Natural killer cell (primary cell): ENCODE measurements around the gene MYO1D. TPM values are rescaled to one million over a fixed set of nuclear protein-coding genes. Genes with fewer than 3 reads are reported as not detected.

ENCODE experiments used
- ATAC-seq, 3 donors: fragments of 150-1000 bp in 2 of 3; fragments of 200-7000 bp in 1 of 3; cut with Tn5 transposase; 1 replicate in 1 of 3; 2 replicates in 2 of 3; pipeline ENCODE4 v1.10.0; 2021; ENCODE audit warnings: mild to moderate bottlenecking in 2 of 3, moderate library complexity in 2 of 3
- DNase-seq, 2 donors: peaks; one replicate each; pipeline versions ENCODE4 v3.0.0 to v3.0.0-alpha.2; 2013 to 2021; ENCODE audit warnings: mixed read lengths in 1 of 2
- H3K27ac ChIP-seq: one replicate; pipeline ENCODE4 v1.5.1; 2013; ENCODE audit warnings: mild to moderate bottlenecking, low read length
- H3K27me3 ChIP-seq: one replicate; pipeline ENCODE4 v1.6.1; 2013; ENCODE audit warnings: low read length; ENCODE audit not compliant: control insufficient read depth, insufficient read depth
- H3K36me3 ChIP-seq: one replicate; pipeline ENCODE4 v1.6.1; 2013; ENCODE audit warnings: low read length; ENCODE audit not compliant: control insufficient read depth, insufficient read depth
- H3K4me1 ChIP-seq: one replicate; pipeline ENCODE4 v1.6.1; 2013; ENCODE audit warnings: low read length; ENCODE audit not compliant: control insufficient read depth, insufficient read depth
- H3K4me3 ChIP-seq: one replicate; pipeline ENCODE4 v1.5.1; 2013; ENCODE audit warnings: low read length
- H3K9me3 ChIP-seq: one replicate; pipeline ENCODE4 v1.6.1; 2013; ENCODE audit warnings: low read length; ENCODE audit not compliant: control insufficient read depth, insufficient read depth
- H3K27ac Mint-ChIP-seq, 2 donors: one replicate each; pipeline ENCODE4 v1.8.0; 2022; ENCODE audit warnings: mild to moderate bottlenecking in 2 of 2, mixed read lengths in 2 of 2, moderate library complexity in 1 of 2
- H3K27me3 Mint-ChIP-seq, 2 donors: one replicate each; pipeline ENCODE4 v1.8.0; 2022; ENCODE audit warnings: low read depth in 2 of 2, mixed read lengths in 2 of 2
- H3K36me3 Mint-ChIP-seq: one replicate; pipeline ENCODE4 v1.8.0; 2022; ENCODE audit warnings: mixed read lengths
- H3K4me1 Mint-ChIP-seq, 2 donors: one replicate each; pipeline ENCODE4 v1.8.0; 2022; ENCODE audit warnings: mixed read lengths in 2 of 2
- H3K4me3 Mint-ChIP-seq: one replicate; pipeline ENCODE4 v1.8.0; 2022; ENCODE audit warnings: mild to moderate bottlenecking, moderate library complexity, mixed read lengths
- H3K9me3 Mint-ChIP-seq, 2 donors: one replicate each; pipeline ENCODE4 v1.8.0; 2022; ENCODE audit warnings: mixed read lengths in 2 of 2
- CTCF ChIP-seq: fragments of 200-600 bp; IDR thresholded peaks from one replicate; pipeline ENCODE4 v1.8.0; 2022; ENCODE audit warnings: antibody characterized with exemption
- WGBS: methylation state at CpG from one replicate; pipeline ENCODE4 v1.1.7; 2013; ENCODE audit warnings: missing lambda C conversion rate; ENCODE audit not compliant: insufficient coverage; 5-methylcytosine and 5-hydroxymethylcytosine counted together
- intact Hi-C: fragments of 100-400 bp; cut with micrococcal nuclease; formaldehyde crosslinking; loops from one replicate; pipeline ENCODE4 v1.14.2; 2022
- total RNA-seq, 4 donors: library from RNA; stranded (reverse); fragments of 120-200 nt in 1 of 4; gene quantifications; one replicate each; pipeline versions ENCODE4 v1.2.3 to v1.2.4, GENCODE V29; 2013 to 2022

MYO1D gene
- total RNA-seq, 3 donors from 2014 or later (not counting 1 experiment from before 2014, with no cell fraction given), result 6.8 to 20.2 (median 10.5) TPM

GRCh38 chr17:32757963-32758362 is 119.0 kb downstream of the MYO1D start:
- H3K36me3 Mint-ChIP-seq, result no peaks in the 10 kb centered on the region
- Histone ChIP-seq H3K27ac (no peak overlapping the region), H3K4me1 (no peaks in the 10 kb centered on the region), H3K36me3 (no peaks in the 10 kb centered on the region), H3K9me3 (no peaks in the 10 kb centered on the region), H3K4me3 (no peak overlapping the region), H3K27me3 (no peaks in the 10 kb centered on the region)
- DNase-seq, result no peak
- no peak overlapping the region for H3K4me3 Mint-ChIP-seq
- 86% methylated on average over 1 of the region's 1 CpG for WGBS
- H3K27me3 Mint-ChIP-seq, result no peaks in the 10 kb centered on the region
- no peak for TF ChIP-seq CTCF
- H3K4me1 Mint-ChIP-seq, result peaks cover 0 to 5% of the 10 kb centered on the region in 2 donors
- intact Hi-C loops, result loop anchor here (5.0 kb wide), 1 partner anchor 276 kb away; no protein-coding TSS in a partner anchor
- H3K9me3 Mint-ChIP-seq, result no peaks in the 10 kb centered on the region
- H3K27ac Mint-ChIP-seq, result no peak overlapping the region
- ATAC-seq, result no peak

- Mint-ChIP-seq H3K4me3 (no peak overlapping the region), H3K9me3 (no peaks in the 10 kb centered on the region), H3K4me1 (peaks cover 0 to 5% of the 10 kb centered on the region in 2 donors), H3K27me3 (no peaks in the 10 kb centered on the region), H3K36me3 (no peaks in the 10 kb centered on the region), H3K27ac (no peak overlapping the region)
- Histone ChIP-seq H3K36me3 (no peaks in the 10 kb centered on the region), H3K9me3 (no peaks in the 10 kb centered on the region), H3K4me1 (no peaks in the 10 kb centered on the region), H3K4me3 (no peak overlapping the region), H3K27ac (no peak overlapping the region), H3K27me3 (no peaks in the 10 kb centered on the region)
- DNase-seq (no peak), ATAC-seq (no peak)
- intact Hi-C loops, result loop anchor here (5.0 kb wide), 1 partner anchor 274 kb away; no protein-coding TSS in a partner anchor
- WGBS, result 100% methylated on average over 1 of the region's 1 CpG
- no peak for TF ChIP-seq CTCF
Measured at GRCh38 chr17:32756696-32757095, 120.2 kb downstream of the MYO1D start.

GRCh38 chr17:32755045-32755805 is 121.7 kb downstream of the MYO1D start:
- peak in 1 of 2 donors; percentile 72 for DNase-seq
- no peak overlapping the region for H3K27ac Mint-ChIP-seq
- peaks cover 0 to 5% of the 10 kb centered on the region in 2 donors for H3K4me1 Mint-ChIP-seq
- no peaks in the 10 kb centered on the region for H3K27me3 Mint-ChIP-seq
- Histone ChIP-seq H3K27ac (no peak overlapping the region), H3K9me3 (no peaks in the 10 kb centered on the region), H3K4me1 (no peaks in the 10 kb centered on the region), H3K27me3 (no peaks in the 10 kb centered on the region), H3K4me3 (no peak overlapping the region), H3K36me3 (no peaks in the 10 kb centered on the region)
- H3K9me3 Mint-ChIP-seq, result no peaks in the 10 kb centered on the region
- WGBS, result 82% methylated on average over 7 of the region's 7 CpGs
- no peaks in the 10 kb centered on the region for H3K36me3 Mint-ChIP-seq
- H3K4me3 Mint-ChIP-seq, result no peak overlapping the region
- peak; percentile 60 to 80 (median 76) for ATAC-seq
- intact Hi-C loops, result loop anchor here (1.0 to 5.0 kb wide), 4 partner anchors 79 to 293 kb away; no protein-coding TSS in a partner anchor
- TF ChIP-seq CTCF, result peak; percentile 72
